Measurements from ENCODE around the gene CFAP100. TPM values are rescaled to one million over a fixed set of nuclear protein-coding genes. Genes with fewer than 3 reads are reported as not detected.

The CFAP100 gene
- total RNA-seq, 2 donors from 2014 or later = not detected

DNA sequence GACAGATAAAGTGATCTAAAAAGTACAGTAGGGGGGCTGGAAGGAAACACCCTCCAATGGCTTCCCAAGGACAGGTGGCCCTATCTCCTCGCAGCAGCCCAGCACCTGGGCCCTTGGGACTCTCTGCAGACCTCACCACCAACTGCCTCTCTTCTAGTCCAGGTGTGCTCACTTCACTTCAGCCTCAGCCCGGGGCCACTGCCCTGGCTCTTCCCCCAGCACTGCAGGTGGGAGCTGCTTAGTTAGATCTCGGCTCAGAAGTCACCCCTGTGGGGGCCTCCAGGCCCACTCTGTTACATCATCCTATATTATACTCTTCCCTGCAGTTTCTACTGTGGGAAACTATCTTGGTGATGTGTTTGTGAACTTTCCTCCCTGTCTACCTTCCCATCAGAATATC, 39.5 kb upstream of the CFAP100 start:
- DNase-seq (ENCODE audit: low spot score) = peak; percentile 51
- intact Hi-C loops (cut with DNase I) = loop anchor here (10.0 kb wide), 1 partner anchor 90 kb away; no protein-coding TSS in a partner anchor

DNA sequence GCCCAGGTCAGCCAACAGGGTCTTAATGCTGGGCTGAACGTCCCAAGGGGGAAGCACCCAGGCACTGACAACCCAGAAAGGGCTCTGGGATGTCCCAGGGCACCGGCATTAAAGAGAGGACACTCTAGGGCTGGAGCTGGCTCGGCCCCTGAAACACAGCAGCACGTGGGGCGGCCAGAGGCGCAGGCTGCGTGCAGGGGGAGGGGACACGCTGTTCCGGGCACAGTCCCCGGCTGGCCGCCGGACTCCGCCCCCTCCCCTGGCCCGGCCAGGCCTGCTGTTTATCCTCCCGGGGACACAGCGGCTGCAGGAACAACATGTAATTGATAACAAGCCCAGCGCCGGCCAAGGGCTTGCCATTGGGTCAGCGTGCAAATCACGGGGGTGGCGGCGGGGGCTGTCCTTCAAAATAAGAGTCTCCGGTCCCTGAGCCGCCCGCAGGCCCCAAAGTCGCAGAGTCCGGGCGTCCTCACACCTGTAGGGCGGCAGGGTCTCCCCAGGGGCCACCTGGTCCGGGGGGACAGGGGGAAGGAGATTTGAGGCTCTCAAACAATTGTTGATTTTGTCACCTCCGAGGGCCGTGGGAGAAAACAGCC, 38.8 kb upstream of the CFAP100 start:
- intact Hi-C loops (cut with DNase I) = loop anchor here (10.0 kb wide), 1 partner anchor 91 kb away; no protein-coding TSS in a partner anchor
- DNase-seq (ENCODE audit: low spot score) = peak; percentile 98

DNA sequence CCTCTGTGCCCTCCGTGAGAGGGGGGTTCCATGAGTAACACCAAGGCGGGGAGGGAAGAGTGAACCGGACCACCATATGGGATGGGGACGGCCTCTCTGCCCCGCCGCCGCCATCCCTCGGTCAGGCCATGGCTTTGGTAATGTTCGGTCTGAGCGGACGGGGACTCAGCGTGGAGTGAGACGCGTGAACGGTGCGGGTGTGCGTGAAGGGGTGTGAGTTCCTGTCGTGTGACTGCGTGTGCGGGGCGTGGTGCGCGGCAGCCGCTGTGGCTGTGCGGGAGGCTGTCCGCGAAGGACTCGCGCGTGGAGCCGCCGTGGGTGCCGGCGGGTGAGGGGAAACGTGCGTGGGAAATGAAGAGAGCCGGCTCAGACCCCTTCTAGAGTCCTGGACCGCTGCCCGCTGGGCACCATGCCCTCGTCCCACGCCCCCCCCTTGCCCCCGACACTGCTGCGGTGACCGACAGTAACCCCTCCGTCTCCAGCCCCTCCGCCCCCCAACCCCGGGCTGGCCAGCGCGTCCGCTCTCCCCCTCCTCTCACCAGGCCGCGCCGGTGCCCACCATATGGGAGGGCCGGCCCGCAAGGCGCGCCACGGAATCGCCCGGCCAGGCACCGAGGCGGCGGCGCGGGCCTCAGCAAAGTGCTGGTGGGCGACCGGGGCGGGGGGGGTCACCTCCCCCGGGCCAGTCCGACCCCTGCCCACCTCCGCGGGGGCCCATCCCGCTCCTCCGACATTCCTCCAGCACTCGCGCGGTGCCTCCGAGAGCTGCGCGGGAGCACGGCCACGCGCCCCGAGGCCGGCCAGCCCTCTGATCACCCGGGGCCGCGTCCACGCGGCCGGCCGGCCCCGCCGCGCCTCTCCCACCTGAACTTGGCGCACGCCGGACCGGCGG, 38.1 kb upstream of the CFAP100 start:
- DNase-seq (ENCODE audit: low spot score) = no peak
- intact Hi-C loops (cut with DNase I) = loop anchor here (10.0 kb wide), 1 partner anchor 92 kb away; no protein-coding TSS in a partner anchor

DNA sequence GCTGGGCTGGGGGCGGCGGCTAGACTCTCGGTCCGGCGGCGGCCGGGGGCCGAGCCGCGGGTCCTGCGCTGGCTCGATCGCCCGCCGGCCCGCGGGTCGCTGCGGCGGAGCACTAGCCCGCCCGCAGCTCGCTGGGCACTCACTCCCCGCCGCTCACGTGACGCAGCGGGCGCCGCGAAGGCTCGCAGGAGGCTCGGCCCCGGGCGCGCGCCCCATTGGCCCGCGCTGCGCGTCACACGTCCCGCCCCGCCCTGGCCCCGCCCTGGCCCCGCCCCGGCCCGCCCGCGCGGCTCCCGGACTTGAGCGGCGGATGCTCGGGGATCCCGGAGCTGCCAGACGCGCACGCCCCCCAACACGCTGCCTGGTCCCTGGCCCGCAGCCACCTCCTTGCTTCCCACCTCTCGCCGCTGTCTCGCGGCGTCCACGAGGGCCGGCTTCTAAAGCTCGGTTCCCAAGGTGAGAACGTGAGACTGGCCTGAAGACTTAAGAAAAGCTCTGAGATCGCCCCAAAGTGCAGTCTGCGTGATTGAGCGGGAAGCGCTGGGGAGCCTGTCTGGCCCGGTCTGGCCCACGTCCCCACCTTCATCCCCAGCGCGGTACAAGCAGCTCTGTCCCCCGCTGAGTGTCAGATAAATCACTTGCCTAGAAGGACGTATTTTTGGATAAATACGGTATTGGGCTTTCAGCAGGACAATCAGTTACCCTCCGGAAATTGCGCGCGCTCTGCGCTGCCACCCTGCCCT, 37.2 kb upstream of the CFAP100 start, which contains the start of gene KLF15:
Gene KLF15 (minus strand): TSS at position 114 of the 743 bp plus-strand sequence. CDS start 4,486 bp downstream, outside the sequence.
- intact Hi-C loops (cut with DNase I) = loop anchor here (10.0 kb wide), 1 partner anchor 93 kb away; no protein-coding TSS in a partner anchor
- DNase-seq (ENCODE audit: low spot score) = peak; percentile 95

DNA sequence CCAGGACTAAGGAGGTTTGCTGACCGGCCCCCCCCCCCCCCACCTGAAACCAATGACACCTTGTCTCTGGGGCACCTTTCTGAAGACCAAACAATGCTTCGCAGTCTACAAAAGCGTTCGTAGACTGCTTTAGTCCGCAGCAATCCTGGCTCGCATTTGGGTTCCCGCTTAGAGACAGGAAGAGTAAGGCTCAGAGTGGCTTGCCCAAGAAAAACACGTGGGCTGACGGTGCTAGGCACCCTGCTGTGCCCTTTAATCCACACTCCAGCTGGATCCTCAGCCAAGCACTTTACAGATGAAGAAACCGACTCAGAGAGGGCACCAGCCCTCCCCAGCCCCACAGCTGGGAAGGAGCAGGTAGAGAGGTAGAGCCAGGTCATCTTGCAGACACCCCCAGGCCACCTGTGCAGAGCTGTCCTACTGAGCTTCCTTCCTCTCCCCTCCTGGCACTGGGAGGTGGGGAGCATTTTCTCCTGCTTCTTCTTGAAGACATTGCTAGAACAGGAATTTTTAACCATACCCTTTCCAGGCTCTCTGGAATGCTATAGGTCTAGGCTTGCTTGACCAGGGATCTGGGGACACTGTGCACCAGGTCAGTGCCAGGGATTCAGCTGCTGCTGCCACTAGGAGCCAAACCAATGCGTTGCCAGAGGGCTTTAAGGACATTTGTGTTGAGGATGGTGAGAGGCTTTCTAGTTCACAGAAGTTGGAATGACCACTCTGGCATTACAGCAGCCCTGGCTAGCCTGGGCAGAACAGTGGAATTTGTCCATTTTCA, 36.5 kb upstream of the CFAP100 start:
- DNase-seq (ENCODE audit: low spot score) = peak; percentile 67
- intact Hi-C loops (cut with DNase I) = loop anchor here (10.0 kb wide), 1 partner anchor 93 kb away; no protein-coding TSS in a partner anchor

DNA sequence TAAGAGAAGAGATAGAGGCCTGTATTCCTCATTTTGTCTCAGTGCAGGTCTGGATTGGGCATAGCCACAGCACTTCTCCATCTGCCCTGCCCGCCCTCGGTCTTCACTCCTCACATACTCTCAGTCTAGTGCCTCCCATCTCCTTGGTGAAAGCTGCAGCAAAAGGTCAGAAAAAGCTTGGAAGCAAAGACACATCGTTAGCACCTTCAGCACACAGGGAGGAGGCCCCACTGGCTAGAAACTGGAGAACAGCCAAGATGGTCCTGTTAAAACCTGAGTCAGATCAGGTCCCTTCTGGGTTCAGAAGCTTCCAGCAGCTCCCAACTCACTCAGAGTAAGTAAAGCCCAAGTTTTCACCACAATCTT, 35.9 kb upstream of the CFAP100 start:
- no peak for DNase-seq (ENCODE audit: low spot score)
- intact Hi-C loops (cut with DNase I) = loop anchor here (10.0 kb wide), 1 partner anchor 94 kb away; no protein-coding TSS in a partner anchor

DNA sequence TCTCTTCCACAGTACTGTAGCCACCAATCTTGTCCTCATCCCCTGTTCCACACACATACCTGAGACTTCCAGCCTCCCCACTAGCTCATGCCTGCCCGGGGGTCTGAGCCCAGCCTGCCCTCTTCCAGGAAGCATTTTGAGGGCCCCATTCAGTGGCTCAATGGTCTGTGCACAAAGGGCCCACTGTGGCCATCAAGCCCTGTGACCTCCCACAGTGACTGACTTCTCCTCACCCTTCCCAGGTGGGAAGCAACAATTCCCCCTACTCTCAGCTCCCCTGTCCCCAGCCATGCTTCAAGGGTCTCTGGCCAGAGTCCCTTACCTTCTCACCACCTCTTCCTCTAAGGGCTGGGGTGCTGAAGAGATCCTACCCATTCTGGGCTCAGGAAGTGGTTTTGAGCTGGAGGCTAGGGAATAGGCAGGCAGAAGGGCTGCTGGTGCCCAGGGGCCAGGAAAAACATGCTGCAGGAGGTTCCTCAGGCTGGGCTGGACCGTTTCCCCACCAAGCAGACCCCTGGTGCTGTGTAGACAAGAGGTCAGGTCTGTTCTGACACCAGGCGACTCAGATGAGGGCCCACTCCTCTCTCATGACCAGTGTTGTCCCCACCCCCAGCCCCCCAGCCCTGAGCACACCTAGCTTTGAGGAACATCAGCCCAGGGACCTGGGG, 34.5 kb upstream of the CFAP100 start:
- peak; percentile 45 for DNase-seq (ENCODE audit: low spot score)
- intact Hi-C loops (cut with DNase I) = no loop called here

DNA sequence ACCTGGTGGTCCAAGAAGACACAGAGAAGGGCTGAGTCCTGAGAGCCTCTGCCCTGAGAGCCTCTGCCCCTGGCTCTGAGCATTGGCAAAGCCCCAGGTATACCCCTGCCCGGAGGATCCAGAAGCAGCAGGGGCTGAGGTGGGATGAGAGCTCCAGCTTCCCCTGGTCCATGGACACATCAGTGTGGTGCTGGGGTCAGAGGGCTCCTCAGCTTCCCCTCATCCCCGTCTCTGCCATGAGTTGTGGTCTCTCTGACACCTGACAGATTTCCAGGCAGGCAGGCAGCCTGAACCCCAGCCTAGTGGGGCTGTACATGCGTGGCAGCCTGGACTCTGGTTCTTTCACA, 34.0 kb upstream of the CFAP100 start:
- intact Hi-C loops (cut with DNase I) = no loop called here
- DNase-seq (ENCODE audit: low spot score) = peak; percentile 62

DNA sequence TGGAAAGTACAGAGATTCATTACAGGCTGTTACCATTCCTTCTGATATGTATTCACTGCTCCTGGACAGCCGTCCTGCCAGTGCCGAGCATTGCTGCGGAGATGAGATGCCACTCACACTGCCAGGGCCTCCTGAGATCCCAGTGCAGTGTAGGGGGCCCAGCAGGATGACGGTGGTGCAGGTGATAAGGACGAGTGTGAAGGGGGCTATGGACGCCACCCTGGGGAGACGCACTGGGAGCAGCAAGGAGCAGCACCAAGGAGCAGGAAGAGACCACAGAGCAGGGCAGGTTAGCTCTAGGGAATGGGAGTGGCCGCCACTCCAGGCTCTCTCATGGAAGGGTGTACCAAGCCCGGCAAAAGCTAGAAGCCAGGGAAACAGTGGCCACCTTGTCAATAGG, 33.5 kb upstream of the CFAP100 start:
- DNase-seq (ENCODE audit: low spot score) = no peak
- intact Hi-C loops (cut with DNase I) = no loop called here

DNA sequence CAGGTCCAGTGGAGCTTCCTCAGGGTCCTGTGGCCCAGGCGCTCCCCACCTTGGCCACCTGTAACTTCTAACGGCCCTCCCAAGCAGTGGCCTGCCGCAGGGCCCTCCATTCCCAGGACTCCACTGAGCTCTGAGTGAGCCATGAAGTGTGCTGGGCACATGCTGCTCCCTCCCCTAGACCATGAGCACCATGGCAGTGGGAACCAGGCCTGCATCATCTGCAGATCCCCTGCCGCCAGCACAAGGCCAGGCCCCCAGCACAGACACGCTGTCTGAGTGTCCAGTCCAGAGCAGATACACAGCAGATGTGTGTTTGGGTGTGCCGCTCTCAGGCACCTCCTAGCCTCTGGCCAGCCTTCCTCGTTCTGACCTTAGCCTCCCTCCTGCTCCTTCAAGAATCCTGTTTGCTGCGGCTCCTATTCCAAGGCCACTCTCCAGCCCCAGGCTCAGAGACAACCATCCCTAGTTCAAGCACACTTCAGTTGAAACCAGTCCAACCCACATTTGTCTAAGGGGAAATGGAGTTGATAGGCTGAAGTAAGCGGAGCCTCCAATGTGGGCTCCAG, 30.5 kb upstream of the CFAP100 start:
- DNase-seq (ENCODE audit: low spot score) = peak; percentile 67
- intact Hi-C loops (cut with DNase I) = no loop called here

DNA sequence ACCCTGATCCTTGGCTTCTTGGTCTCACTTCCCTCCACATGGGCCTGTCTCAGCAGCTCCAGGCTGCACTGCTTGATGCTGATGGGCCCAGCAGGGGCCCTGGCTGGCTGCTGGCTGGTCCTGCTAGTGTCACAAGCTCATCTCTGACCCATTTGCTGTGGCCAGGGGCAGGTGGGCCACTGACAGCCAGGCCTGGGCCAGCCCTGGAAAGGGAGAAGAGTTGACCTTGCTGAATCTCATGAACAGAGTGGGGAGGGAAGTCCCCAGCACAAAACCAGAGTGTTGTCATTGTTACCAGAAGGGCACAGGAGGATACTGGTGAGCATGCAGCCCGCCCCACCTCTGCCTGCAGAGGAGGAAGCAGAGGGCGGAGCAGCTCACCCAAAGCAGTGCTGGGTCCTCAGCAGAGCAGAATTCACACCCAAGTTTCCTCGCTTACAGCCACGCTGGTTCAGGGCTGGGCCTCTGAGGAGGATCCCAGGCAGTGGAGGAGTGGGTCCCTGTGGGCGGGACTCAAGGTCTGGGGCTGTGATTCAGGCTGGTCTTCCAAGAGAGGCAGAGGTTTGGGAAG, 29.9 kb upstream of the CFAP100 start:
- no peak for DNase-seq (ENCODE audit: low spot score)
- intact Hi-C loops (cut with DNase I) = no loop called here

DNA sequence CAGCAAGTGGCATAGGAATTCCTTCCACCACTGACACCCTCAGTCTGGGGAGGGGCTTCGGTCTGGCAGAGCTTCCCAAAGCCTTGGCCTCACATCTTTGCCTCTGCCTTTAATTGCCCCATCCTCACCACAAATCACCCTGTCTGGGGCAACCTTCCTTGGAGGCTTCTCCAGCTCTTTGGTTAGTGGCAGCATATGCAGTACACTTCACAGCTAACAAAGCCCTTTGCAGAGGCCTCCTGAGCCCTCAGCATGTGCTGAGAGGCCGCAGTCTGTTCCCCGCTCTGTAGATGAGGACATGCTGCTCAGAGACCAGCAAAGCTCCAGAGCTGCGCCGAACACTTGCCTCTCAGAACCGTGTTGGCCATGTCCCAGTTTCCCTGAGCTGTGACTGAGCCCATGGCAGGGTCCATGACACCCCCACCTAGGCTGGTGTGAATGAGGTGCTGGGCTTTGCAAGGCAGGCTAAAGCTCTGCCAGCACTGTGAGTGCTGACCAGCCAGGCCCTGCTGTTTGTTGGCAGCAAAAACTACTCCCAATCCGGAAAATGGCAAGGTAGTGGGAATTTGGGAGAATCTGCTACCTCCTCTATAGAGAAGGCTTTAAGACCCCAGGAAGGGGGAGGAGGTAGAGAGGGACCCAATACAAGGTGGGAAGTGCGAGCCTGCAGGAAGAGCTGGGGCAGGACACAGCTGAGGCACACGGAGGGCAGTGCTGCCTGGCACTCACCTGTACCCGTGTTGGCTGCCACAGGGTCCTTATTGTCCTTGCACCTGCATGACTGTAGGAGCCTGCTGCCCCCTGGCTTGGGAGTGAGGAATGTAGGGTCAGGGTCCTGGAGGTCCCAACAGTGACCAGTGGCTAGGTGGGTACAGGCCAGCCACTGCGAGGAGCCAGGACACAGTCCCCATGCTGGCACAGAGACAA, 29.1 kb upstream of the CFAP100 start:
- intact Hi-C loops (cut with DNase I) = no loop called here
- DNase-seq (ENCODE audit: low spot score) = peak; percentile 45

DNA sequence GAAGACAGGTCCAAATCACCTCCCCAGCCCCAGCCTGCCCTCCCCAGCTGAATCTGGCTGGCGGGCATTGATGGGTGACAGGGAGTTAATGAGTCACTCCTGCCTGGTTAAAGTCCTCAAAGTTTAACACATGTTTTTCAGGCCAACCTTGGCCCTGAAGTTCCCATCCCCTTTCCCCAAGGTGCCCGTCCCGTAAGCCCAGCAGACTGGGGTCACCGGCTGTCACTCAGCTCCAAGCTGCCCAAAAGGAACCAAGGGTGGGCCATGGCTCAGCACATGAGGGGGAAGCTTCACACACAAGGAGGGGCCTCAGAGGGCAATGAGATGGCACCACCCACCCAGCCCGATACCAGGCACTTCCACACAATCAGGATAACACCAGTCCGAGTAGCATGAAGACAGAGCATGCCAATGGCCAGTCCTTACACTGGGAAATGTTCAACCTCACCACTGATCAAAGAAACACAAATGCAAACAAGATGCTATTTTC, 27.3 kb upstream of the CFAP100 start:
- intact Hi-C loops (cut with DNase I) = no loop called here
- peak; percentile 54 for DNase-seq (ENCODE audit: low spot score)

DNA sequence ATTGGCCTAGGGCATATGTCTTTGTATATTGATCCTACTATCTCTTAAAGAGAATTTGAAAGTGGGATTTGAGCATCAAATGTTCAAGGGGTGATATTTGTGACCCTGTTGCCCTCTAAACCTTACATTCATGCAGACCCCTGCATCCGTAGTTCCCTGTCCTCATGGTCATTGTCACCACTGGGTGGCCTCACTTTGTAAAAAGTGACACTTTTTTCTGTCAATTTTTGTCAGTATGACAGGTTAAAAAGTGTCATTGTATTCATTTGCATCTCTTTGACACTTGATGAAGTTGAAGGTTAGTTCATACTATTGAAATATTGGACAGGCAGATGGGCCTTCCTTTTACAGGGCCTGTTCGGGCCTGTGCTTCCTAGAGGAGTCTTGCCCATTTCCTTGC, 25.2 kb upstream of the CFAP100 start:
- intact Hi-C loops (cut with DNase I) = no loop called here
- DNase-seq (ENCODE audit: low spot score) = no peak

DNA sequence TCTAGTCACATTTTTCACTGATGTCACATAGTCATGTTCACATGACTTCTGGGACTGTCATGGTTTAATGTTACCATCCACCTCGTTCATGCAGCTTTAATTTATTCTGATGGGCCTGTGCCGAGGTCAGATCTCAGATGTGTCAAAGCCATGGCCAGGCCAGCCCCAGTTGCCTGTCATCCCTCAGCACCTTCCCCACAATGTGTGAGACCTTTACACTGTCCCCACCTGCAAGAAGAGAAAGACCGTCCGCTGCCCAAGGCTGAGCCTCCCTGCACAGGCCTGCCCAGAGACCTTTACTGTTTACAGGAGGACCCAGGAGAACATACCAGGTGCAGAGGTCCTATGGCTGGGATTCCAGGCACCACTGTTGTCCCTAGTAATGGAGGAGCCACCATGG, 24.7 kb upstream of the CFAP100 start:
- peak; percentile 62 for DNase-seq (ENCODE audit: low spot score)
- intact Hi-C loops (cut with DNase I) = no loop called here

DNA sequence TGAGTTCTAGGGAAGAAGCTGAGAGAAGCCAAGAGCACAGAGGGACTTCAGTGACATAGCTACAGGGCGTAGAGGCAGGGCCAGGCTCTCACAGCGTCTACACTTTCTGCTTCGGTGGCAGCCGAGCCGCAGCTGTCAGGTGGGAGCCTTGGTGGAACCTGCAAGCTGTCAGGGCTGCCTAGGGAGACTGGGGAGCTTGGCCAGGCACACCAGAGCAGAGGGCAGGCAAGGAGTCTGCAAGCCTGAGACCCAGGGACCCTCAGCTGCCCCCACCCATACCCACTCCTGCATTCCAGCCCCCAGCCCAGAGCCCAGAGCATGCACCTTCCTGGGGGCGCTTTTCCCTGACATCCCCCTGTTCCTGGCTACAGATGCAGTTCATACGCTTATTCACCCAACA, 24.1 kb upstream of the CFAP100 start:
- intact Hi-C loops (cut with DNase I) = no loop called here
- DNase-seq (ENCODE audit: low spot score) = peak; percentile 51
